PFSK-1 (cell line): ENCODE results near the gene TFPT.

Experiments used
- POLR2AphosphoS5 ChIP-seq: IDR thresholded peaks from 2 replicates; pipeline ENCODE4 v1.6.1; 2012; ENCODE audit warnings: low read depth, mild to moderate bottlenecking, control low read depth, low read length, moderate library complexity
- REST ChIP-seq, 2 experiments: IDR thresholded peaks; 2 replicates each; pipeline versions ENCODE4 v1.6.1 to v1.8.0; 2011 to 2012; ENCODE audit warnings: low read depth in 2 of 2, low read length in 2 of 2, control low read depth in 1 of 2, inconsistent platforms in 1 of 2, mild to moderate bottlenecking in 1 of 2, moderate library complexity in 1 of 2; ENCODE audit not compliant: insufficient read depth in 1 of 2
- TAF1 ChIP-seq: IDR thresholded peaks from 2 replicates; pipeline ENCODE4 v1.6.1; 2012; ENCODE audit warnings: low read length, control low read depth, borderline replicate concordance; ENCODE audit not compliant: insufficient read depth

GRCh38 chr19:54162241-54162805 lies 46.9 kb upstream of the TFPT start:
- TF ChIP-seq REST (IDR thresholded peaks at IDR 0.05; ENCODE audit: insufficient read depth in 1 of 2, low read depth in 2 of 2, low read length in 2 of 2) (no peak), POLR2AphosphoS5 (no peak), TAF1 (no peak)
